Loucy (cell line): ENCODE measurements around the gene CENPA.

ENCODE experiments used
- H2AFZ ChIP-seq: fragments of 200-600 bp; sonication (generic); 2 replicates; pipeline ENCODE4 v1.6.0; 2016; ENCODE audit warnings: antibody characterized with exemption, mild to moderate bottlenecking, low read length, moderate library complexity
- H3F3A ChIP-seq: fragments of 200-600 bp; 2 replicates; pipeline ENCODE4 v1.6.0; 2016; ENCODE audit warnings: antibody characterized with exemption, low read depth, mild to moderate bottlenecking
- H3K27me3 ChIP-seq: fragments of 200-600 bp; sonication (generic); 2 replicates; pipeline ENCODE4 v1.6.1; 2014; ENCODE audit warnings: low read length, mild to moderate bottlenecking; ENCODE audit not compliant: insufficient read depth, poor library complexity, severe bottlenecking
- H3K36me3 ChIP-seq: fragments of 200-600 bp; sonication (generic); 2 replicates; pipeline ENCODE4 v1.6.1; 2016; ENCODE audit warnings: low read length; ENCODE audit not compliant: insufficient read depth
- H3K4me1 ChIP-seq: fragments of 200-600 bp; sonication (generic); 2 replicates; pipeline ENCODE4 v1.5.1; 2014; ENCODE audit warnings: low read length, mild to moderate bottlenecking; ENCODE audit not compliant: insufficient read depth, poor library complexity, severe bottlenecking
- H3K4me2 ChIP-seq: fragments of 200-600 bp; sonication (generic); 2 replicates; pipeline ENCODE4 v1.6.0; 2014; ENCODE audit warnings: antibody characterized with exemption, low read length, low read depth, mild to moderate bottlenecking; ENCODE audit not compliant: poor library complexity, severe bottlenecking
- H3K4me3 ChIP-seq: fragments of 200-600 bp; sonication (generic); 2 replicates; pipeline ENCODE4 v1.5.1; 2014; ENCODE audit warnings: low read length, mild to moderate bottlenecking, mixed read lengths; ENCODE audit not compliant: poor library complexity, severe bottlenecking
- H3K79me2 ChIP-seq: fragments of 200-600 bp; sonication (generic); 2 replicates; pipeline ENCODE4 v1.6.1; 2014; ENCODE audit warnings: low read length; ENCODE audit not compliant: insufficient read depth
- H3K9ac ChIP-seq: fragments of 200-600 bp; sonication (generic); 2 replicates; pipeline ENCODE4 v1.6.0; 2014; ENCODE audit warnings: mild to moderate bottlenecking, low read depth, low read length, moderate library complexity; ENCODE audit not compliant: poor library complexity, severe bottlenecking
- H3K9me2 ChIP-seq: fragments of 200-600 bp; sonication (generic); replicated peaks from 2 replicates; pipeline ENCODE4 v1.6.1; 2016; ENCODE audit warnings: low read depth, low read length, mixed read lengths
- H3K9me3 ChIP-seq: fragments of 200-600 bp; sonication (generic); 2 replicates; pipeline ENCODE4 v1.6.1; 2014; ENCODE audit warnings: mild to moderate bottlenecking, antibody characterized with exemption, low read length, low read depth; ENCODE audit not compliant: insufficient read depth
- H4K20me1 ChIP-seq: fragments of 200-600 bp; sonication (generic); 2 replicates; pipeline ENCODE4 v1.6.0; 2014; ENCODE audit warnings: antibody characterized with exemption, low read length, mild to moderate bottlenecking; ENCODE audit not compliant: insufficient read depth, poor library complexity, severe bottlenecking
- EZH2phosphoT487 ChIP-seq: fragments of 200-600 bp; IDR thresholded peaks from 2 replicates; pipeline ENCODE4 v1.6.1; 2018; ENCODE audit warnings: antibody characterized with exemption, mild to moderate bottlenecking, moderate library complexity, borderline replicate concordance
- TF ChIP-seq, protein P1 (sequence below): fragments of 200-600 bp; sonication (generic); conservative IDR thresholded peaks from 2 replicates; pipeline ENCODE4 v1.5.1; 2014; ENCODE audit warnings: mild to moderate bottlenecking, antibody characterized with exemption, low read length

Gene CENPA

DNA sequence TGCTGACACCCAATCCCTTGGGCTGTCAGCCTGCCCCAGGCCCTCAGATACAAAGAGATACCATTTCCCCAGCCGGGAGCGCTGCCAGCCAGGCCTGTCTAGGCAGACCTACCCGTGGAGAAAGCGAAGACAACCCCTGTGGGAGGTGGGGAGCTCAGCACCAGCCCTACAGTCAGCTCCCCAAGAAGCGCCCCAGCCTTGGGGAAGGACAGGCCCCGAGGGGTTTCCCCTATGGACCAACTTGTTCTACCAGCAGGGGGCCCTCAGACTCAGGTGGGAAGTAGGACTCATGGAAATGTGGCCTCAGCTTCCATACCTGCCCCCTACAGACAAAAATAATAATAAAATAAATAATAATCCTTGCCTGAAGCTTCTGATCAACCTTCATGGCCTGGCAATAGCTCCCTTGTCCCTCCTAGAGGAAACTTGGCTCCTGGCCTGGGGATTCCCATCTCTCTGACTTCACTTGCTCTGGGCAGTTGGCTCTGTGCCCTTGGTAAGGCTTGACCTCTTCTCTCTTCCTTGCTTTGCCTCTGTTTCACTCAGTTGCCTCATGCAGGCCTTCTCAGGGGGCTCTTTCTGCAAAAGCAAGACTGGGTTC lies 14.8 kb upstream of the CENPA start:
- peaks cover 11% of the 10 kb centered on the region; the same call in 1 of the 2 replicates for H3K36me3 ChIP-seq
- no peaks in the 10 kb centered on the region for H3K9me3 ChIP-seq
- no peak overlapping the region for H3K9ac ChIP-seq
- H2AFZ ChIP-seq = no peak overlapping the region
- H3F3A ChIP-seq = no peaks in the 10 kb centered on the region
- TF ChIP-seq EZH2phosphoT487 = no peak
- TF ChIP-seq, protein P1, sequence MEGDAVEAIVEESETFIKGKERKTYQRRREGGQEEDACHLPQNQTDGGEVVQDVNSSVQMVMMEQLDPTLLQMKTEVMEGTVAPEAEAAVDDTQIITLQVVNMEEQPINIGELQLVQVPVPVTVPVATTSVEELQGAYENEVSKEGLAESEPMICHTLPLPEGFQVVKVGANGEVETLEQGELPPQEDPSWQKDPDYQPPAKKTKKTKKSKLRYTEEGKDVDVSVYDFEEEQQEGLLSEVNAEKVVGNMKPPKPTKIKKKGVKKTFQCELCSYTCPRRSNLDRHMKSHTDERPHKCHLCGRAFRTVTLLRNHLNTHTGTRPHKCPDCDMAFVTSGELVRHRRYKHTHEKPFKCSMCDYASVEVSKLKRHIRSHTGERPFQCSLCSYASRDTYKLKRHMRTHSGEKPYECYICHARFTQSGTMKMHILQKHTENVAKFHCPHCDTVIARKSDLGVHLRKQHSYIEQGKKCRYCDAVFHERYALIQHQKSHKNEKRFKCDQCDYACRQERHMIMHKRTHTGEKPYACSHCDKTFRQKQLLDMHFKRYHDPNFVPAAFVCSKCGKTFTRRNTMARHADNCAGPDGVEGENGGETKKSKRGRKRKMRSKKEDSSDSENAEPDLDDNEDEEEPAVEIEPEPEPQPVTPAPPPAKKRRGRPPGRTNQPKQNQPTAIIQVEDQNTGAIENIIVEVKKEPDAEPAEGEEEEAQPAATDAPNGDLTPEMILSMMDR = peak; percentile 50
- peaks cover 12% of the 10 kb centered on the region for H4K20me1 ChIP-seq
- peaks cover 41% of the 10 kb centered on the region for H3K4me1 ChIP-seq
- peaks cover 16% of the 10 kb centered on the region; the same call in 1 of the 2 replicates for H3K79me2 ChIP-seq
- H3K4me2 ChIP-seq = no peak overlapping the region
- no peak overlapping the region for H3K4me3 ChIP-seq
- no peaks in the 10 kb centered on the region for H3K27me3 ChIP-seq
- no peaks in the 10 kb centered on the region for H3K9me2 ChIP-seq

DNA sequence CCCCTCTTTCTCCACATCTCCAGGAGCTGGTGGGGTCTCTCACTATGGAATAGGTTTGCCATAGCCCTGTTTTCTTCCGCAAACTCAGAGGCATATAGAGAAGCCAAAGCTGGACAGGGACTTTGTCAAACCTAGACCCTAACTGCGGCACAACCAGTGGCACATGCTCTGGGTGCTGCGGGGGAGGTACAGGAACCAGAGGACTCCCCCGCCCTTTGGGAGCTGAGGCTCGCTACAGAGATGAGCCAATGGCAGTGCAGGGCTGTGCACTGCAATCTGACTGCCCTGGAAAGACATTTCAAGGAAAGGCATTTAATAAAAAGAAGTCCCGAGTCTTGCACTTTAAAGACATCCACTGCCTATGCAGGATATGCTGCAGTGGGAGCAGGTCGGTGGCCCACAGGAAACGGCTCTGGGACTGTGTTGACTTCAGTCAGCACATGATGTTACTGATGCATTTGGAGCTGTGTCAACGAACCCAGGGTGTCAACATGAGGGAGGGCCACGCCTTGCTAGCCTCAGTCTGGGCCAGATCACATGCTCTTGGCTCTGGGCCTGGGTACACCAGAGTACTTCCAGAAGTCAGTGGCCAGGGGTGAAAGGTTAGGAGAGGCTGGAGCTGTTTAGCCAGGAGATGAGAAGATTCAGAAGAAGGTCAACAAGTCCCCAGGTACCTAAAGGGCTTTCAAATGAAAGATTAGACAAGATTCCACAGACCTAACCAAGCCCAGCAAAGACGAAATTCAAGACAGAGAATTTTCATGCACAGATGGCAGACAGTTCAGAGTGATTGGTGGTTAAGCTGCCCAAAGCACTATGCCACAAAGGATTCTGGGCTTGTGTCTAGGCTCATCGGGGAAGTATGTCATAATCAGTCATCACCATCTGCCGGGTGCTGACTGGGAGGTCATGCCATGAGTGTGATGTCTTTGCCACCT lies 13.5 kb upstream of the CENPA start:
- Histone ChIP-seq H3K4me1 (peaks cover 32% of the 10 kb centered on the region), H2AFZ (no peak overlapping the region), H3K27me3 (no peaks in the 10 kb centered on the region), H3K4me2 (no peak overlapping the region), H3F3A (no peaks in the 10 kb centered on the region), H3K79me2 (peaks cover 16% of the 10 kb centered on the region; the same call in 1 of the 2 replicates), H4K20me1 (peaks cover 8% of the 10 kb centered on the region), H3K36me3 (peaks cover 17% of the 10 kb centered on the region; the same call in 1 of the 2 replicates), H3K9me2 (no peaks in the 10 kb centered on the region), H3K9me3 (no peaks in the 10 kb centered on the region), H3K9ac (no peak overlapping the region), H3K4me3 (no peak overlapping the region)
- no peak for TF ChIP-seq EZH2phosphoT487
- TF ChIP-seq, protein P1 = no peak

DNA sequence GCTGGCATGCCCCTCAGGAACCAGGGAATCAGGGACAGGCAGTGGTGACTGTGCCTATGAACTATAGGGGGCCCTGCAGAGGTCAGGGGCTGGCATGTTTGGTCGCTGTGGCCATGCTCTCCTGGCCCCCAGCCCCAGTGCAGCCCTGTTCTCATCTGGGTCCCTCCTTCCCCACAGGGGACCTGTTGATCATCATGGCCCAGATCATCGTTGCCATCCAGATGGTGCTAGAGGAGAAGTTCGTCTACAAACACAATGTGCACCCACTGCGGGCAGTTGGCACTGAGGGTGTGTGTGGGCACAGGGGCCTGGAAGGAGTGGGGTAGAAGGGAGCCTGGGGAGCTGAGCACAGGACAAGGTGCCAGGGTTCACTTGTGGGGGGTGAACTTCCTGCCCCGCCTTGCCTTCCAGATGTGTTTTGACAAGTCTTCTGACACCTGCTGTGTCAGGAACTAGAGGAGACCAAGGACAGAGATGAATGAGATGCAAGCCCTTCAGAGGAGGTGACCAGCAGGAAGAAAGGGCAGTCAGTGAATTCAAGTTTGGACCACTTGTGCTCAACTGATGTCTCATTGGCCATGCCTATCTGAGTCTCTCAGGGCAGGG lies 9.6 kb upstream of the CENPA start:
- H2AFZ ChIP-seq = no peak overlapping the region
- no peaks in the 10 kb centered on the region for H3K9me2 ChIP-seq
- H3K79me2 ChIP-seq = no peaks in the 10 kb centered on the region
- TF ChIP-seq, protein P1 = no peak
- no peak for TF ChIP-seq EZH2phosphoT487
- no peak overlapping the region for H3K4me3 ChIP-seq
- H3K36me3 ChIP-seq = peaks cover 32% of the 10 kb centered on the region; the same call in 1 of the 2 replicates
- H3K4me2 ChIP-seq = no peak overlapping the region
- H3K9me3 ChIP-seq = no peaks in the 10 kb centered on the region
- H3K9ac ChIP-seq = no peak overlapping the region
- H3K27me3 ChIP-seq = no peaks in the 10 kb centered on the region
- no peaks in the 10 kb centered on the region for H4K20me1 ChIP-seq
- H3F3A ChIP-seq = no peaks in the 10 kb centered on the region
- H3K4me1 ChIP-seq = peaks cover 14% of the 10 kb centered on the region
